Neuronal stem cell (in vitro differentiated cells): ENCODE measurements around the gene BDKRB2.

Experiments
- DNase-seq: peaks from one replicate; pipeline ENCODE4 v3.0.0-alpha.2; 2013; ENCODE audit warnings: low spot score
- H2AFZ ChIP-seq: one replicate; pipeline ENCODE4 v1.6.1; 2013; ENCODE audit warnings: mild to moderate bottlenecking, low read length, inconsistent platforms
- H2AK5ac ChIP-seq: 2 replicates; pipeline ENCODE4 v1.6.1; 2013; ENCODE audit warnings: low read depth, mild to moderate bottlenecking, inconsistent platforms, low read length, moderate library complexity, mixed read lengths
- H2BK120ac ChIP-seq: 2 replicates; pipeline ENCODE4 v1.6.1; 2013; ENCODE audit warnings: low read depth, mild to moderate bottlenecking, inconsistent platforms, low read length, moderate library complexity, mixed read lengths
- H2BK12ac ChIP-seq: one replicate; pipeline ENCODE4 v1.6.1; 2013; ENCODE audit warnings: low read length, inconsistent platforms
- H2BK15ac ChIP-seq: 2 replicates; pipeline ENCODE4 v1.6.1; 2013; ENCODE audit warnings: mild to moderate bottlenecking, low read length, inconsistent platforms, mixed read lengths
- H2BK5ac ChIP-seq: one replicate; pipeline ENCODE4 v1.6.1; 2013; ENCODE audit warnings: inconsistent platforms, mild to moderate bottlenecking, low read length, moderate library complexity
- H3K14ac ChIP-seq: one replicate; pipeline ENCODE4 v1.6.1; 2013; ENCODE audit warnings: low read length, inconsistent platforms
- H3K18ac ChIP-seq: 2 replicates; pipeline ENCODE4 v1.6.1; 2013; ENCODE audit warnings: low read length, inconsistent platforms
- H3K23ac ChIP-seq: 2 replicates; pipeline ENCODE4 v1.6.1; 2013; ENCODE audit warnings: low read depth, mild to moderate bottlenecking, mixed read lengths, low read length, inconsistent platforms; ENCODE audit not compliant: poor library complexity
- H3K27ac ChIP-seq: replicated peaks from 3 replicates; pipeline ENCODE4 v1.5.1; 2013; ENCODE audit warnings: low read length, inconsistent platforms
- H3K27me3 ChIP-seq, 3 experiments: 2 replicates each; pipeline ENCODE4 v1.6.1; 2013; ENCODE audit warnings: low read length in 3 of 3, mild to moderate bottlenecking in 2 of 3, inconsistent platforms in 1 of 3, low read depth in 1 of 3, mixed read lengths in 1 of 3, moderate library complexity in 1 of 3; ENCODE audit not compliant: control insufficient read depth in 3 of 3, insufficient read depth in 3 of 3
- H3K36me3 ChIP-seq, 2 donors: replicated peaks in 1 of 2; 2 replicates each; pipeline ENCODE4 v1.6.1; 2013; ENCODE audit warnings: low read length in 2 of 2; ENCODE audit not compliant: control insufficient read depth in 2 of 2, insufficient read depth in 2 of 2
- H3K4ac ChIP-seq: 2 replicates; pipeline ENCODE4 v1.6.1; 2013; ENCODE audit warnings: inconsistent platforms, mild to moderate bottlenecking, low read length, moderate library complexity
- H3K4me1 ChIP-seq, 2 donors: 1 replicate in 1 of 2; 2 replicates in 1 of 2; pipeline ENCODE4 v1.6.1; 2013; ENCODE audit warnings: low read length in 2 of 2, low read depth in 1 of 2; ENCODE audit not compliant: control insufficient read depth in 2 of 2, insufficient read depth in 1 of 2
- H3K4me2 ChIP-seq: one replicate; pipeline ENCODE4 v1.6.1; 2013; ENCODE audit warnings: mild to moderate bottlenecking, low read length, inconsistent platforms; ENCODE audit not compliant: insufficient read depth, poor library complexity, severe bottlenecking
- H3K4me3 ChIP-seq, 2 donors: 2 replicates each; pipeline ENCODE4 v1.5.1; 2013; ENCODE audit warnings: low read length in 2 of 2, mild to moderate bottlenecking in 2 of 2, inconsistent platforms in 1 of 2, moderate library complexity in 1 of 2
- H3K79me1 ChIP-seq: one replicate; pipeline ENCODE4 v1.6.1; 2013; ENCODE audit warnings: low read depth, mild to moderate bottlenecking, inconsistent platforms, low read length, moderate library complexity
- H3K9ac ChIP-seq: one replicate; pipeline ENCODE4 v1.6.1; 2013; ENCODE audit warnings: mild to moderate bottlenecking, low read depth, low read length, inconsistent platforms; ENCODE audit not compliant: poor library complexity
- H3K9me3 ChIP-seq, 2 donors: replicated peaks in 1 of 2; 2 replicates each; pipeline versions ENCODE3 to v1.6.1; 2013; ENCODE audit warnings: low read length in 2 of 2, mild to moderate bottlenecking in 2 of 2, inconsistent platforms in 1 of 2, low read depth in 1 of 2, mixed read lengths in 1 of 2, moderate library complexity in 1 of 2; ENCODE audit not compliant: control insufficient read depth in 2 of 2, insufficient read depth in 1 of 2
- H4K8ac ChIP-seq: one replicate; pipeline ENCODE4 v1.6.1; 2013; ENCODE audit warnings: low read depth, mild to moderate bottlenecking, inconsistent platforms, low read length, moderate library complexity
- H4K91ac ChIP-seq: one replicate; pipeline ENCODE4 v1.6.1; 2013; ENCODE audit warnings: low read length, low read depth, mild to moderate bottlenecking, inconsistent platforms; ENCODE audit not compliant: poor library complexity
- WGBS, 2 donors: extraction: QIAGEN DNeasy Blood & Tissue Kit; methylation state at CpG; one replicate each; pipeline ENCODE4 v1.1.7; 2013; ENCODE audit warnings: missing lambda C conversion rate in 2 of 2, mixed read lengths in 1 of 2; ENCODE audit not compliant: insufficient read length in 2 of 2, insufficient replicate concordance in 1 of 2; ENCODE audit errors: extremely low coverage in 2 of 2; 5-methylcytosine and 5-hydroxymethylcytosine counted together

BDKRB2 gene

DNA sequence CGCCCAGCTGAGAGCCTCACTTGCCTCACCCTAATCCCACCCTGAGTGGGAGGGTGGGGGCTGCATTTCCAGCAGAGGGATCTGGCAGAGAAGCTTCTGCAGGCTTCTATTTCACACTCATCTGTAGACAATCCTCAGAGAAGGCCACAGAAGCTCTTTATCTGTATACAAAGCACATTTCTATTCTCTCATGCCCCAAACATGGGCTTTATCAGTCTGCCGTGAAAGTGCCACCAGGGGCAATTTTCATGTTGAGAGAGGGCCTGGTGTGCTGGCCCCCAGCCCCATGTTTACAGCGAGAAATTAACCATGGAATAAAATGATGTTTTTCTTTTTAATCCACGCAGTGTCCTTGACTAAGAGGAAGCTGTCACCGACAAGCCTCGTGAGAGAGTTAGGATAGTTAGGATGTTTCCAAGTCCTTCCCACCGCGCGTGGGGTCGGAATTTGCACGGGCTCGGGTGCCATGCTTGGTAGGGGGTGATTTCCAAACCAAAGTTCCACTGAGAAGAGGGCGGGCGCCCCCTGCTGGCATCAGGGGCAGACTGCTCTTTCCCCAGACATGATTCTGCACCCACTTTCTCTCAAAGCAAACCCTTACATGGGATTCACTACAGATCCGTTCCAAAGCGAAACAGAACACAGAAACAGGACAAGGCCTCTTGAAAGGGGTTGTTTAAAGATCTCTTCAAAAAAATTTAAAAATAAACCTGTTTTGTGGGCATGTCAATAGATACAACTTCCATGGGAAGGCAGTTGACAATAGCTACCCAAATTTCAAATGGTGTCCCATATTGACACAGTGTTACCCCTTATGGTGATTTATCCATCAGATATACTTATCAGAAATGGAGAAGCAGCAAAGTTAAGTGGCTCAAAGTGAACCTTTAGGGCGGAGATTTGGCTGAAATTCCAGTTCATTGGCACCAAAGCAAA lies 70.8 kb downstream of the BDKRB2 start:
- DNase-seq, result peak; percentile 68
- Histone ChIP-seq H3K4ac (no peak overlapping the region), H3K4me1 (peaks cover 0 to 2% of the 10 kb centered on the region in 2 donors), H3K23ac (no peak overlapping the region), H3K79me1 (no peaks in the 10 kb centered on the region), H3K4me2 (no peak overlapping the region), H2BK15ac (no peak overlapping the region), H3K9ac (no peak overlapping the region), H3K18ac (no peak overlapping the region), H3K36me3 (no peaks in the 10 kb centered on the region), H3K27ac (no peak overlapping the region), H3K27me3 (peaks cover 0 to 4% (median 0%) of the 10 kb centered on the region in 3 experiments), H2BK120ac (no peak overlapping the region), H2BK5ac (no peak overlapping the region), H3K4me3 (no peak overlapping the region), H2AFZ (peak overlapping the region; percentile 10), H2AK5ac (no peak overlapping the region), H2BK12ac (no peak overlapping the region), H4K8ac (no peak overlapping the region), H4K91ac (no peak overlapping the region), H3K14ac (no peak overlapping the region), H3K9me3 (peaks cover 3 to 15% of the 10 kb centered on the region in 2 donors)
- no CpG with 5 or more reads among the region's 17 CpGs for WGBS, 2 donors

DNA sequence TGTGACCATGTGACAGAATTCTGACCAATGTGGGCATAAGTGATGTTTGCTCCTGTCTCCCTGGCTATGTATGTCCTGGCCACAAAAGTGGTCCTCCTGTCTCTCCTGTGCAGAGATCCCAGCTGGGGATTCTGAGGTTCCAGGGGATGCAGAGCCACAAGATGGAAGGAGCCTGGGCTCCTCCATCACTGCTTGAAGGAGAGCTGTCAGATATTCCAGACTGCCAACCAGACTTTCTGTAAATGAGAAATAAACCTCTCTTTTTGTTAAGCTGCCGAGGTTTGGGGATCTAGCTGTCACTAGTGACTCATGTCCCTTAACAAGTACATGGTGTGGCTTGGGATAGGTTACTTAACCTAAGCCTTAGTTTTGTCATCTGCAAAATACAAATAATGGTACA lies 73.3 kb downstream of the BDKRB2 start:
- H3K79me1 ChIP-seq, result no peaks in the 10 kb centered on the region
- no peaks in the 10 kb centered on the region for H3K36me3 ChIP-seq
- no peak overlapping the region for H3K23ac ChIP-seq
- no peak overlapping the region for H4K91ac ChIP-seq
- no peak overlapping the region for H3K4me2 ChIP-seq
- no peak overlapping the region for H3K4ac ChIP-seq
- no peak for DNase-seq
- no peak overlapping the region for H2BK5ac ChIP-seq
- H2BK12ac ChIP-seq, result no peak overlapping the region
- H3K27ac ChIP-seq, result no peak overlapping the region
- peaks cover 3 to 16% of the 10 kb centered on the region in 2 donors for H3K4me1 ChIP-seq
- H3K4me3 ChIP-seq, result peak overlapping the region in 1 of 2 donors; percentile 7
- no CpG with 5 or more reads among the region's 1 CpG for WGBS, 2 donors
- H3K27me3 ChIP-seq, result peaks cover 0 to 4% (median 0%) of the 10 kb centered on the region in 3 experiments
- no peak overlapping the region for H3K18ac ChIP-seq
- H2AK5ac ChIP-seq, result no peak overlapping the region
- no peak overlapping the region for H2BK120ac ChIP-seq
- no peak overlapping the region for H3K9ac ChIP-seq
- H2BK15ac ChIP-seq, result no peak overlapping the region
- peak overlapping the region; percentile 49 for H4K8ac ChIP-seq
- H3K14ac ChIP-seq, result no peak overlapping the region
- H3K9me3 ChIP-seq, result peaks cover 3 to 15% of the 10 kb centered on the region in 2 donors
- no peak overlapping the region for H2AFZ ChIP-seq

- H2BK15ac ChIP-seq, result no peak overlapping the region
- peaks cover 5 to 8% of the 10 kb centered on the region in 2 donors for H3K36me3 ChIP-seq
- H2BK120ac ChIP-seq, result no peak overlapping the region
- no peak overlapping the region for H3K18ac ChIP-seq
- no CpG with 5 or more reads among the region's 8 CpGs for WGBS, 2 donors
- no peak overlapping the region for H3K23ac ChIP-seq
- DNase-seq, result no peak
- H2BK12ac ChIP-seq, result no peak overlapping the region
- H2AK5ac ChIP-seq, result no peak overlapping the region
- H3K14ac ChIP-seq, result no peak overlapping the region
- H3K27me3 ChIP-seq, result peaks cover 0 to 3% (median 0%) of the 10 kb centered on the region in 3 experiments
- no peaks in the 10 kb centered on the region for H3K79me1 ChIP-seq
- no peak overlapping the region for H4K8ac ChIP-seq
- H3K4me3 ChIP-seq, result no peak overlapping the region
- peaks cover 3 to 12% of the 10 kb centered on the region in 2 donors for H3K9me3 ChIP-seq
- H3K27ac ChIP-seq, result no peak overlapping the region
- no peak overlapping the region for H4K91ac ChIP-seq
- no peak overlapping the region for H3K9ac ChIP-seq
- no peak overlapping the region for H2BK5ac ChIP-seq
- no peak overlapping the region for H2AFZ ChIP-seq
- no peak overlapping the region for H3K4ac ChIP-seq
- peaks cover 6 to 22% of the 10 kb centered on the region in 2 donors for H3K4me1 ChIP-seq
- no peak overlapping the region for H3K4me2 ChIP-seq
Measured at GRCh38 chr14:96279564-96279963, 74.9 kb downstream of the BDKRB2 start.

- Histone ChIP-seq H2BK12ac (no peak overlapping the region), H3K4me1 (peaks cover 6 to 22% of the 10 kb centered on the region in 2 donors), H3K4ac (no peak overlapping the region), H3K36me3 (peaks cover 5 to 13% of the 10 kb centered on the region in 2 donors), H3K9ac (no peak overlapping the region), H2AK5ac (no peak overlapping the region), H4K8ac (no peak overlapping the region), H2AFZ (no peak overlapping the region), H3K14ac (no peak overlapping the region), H4K91ac (no peak overlapping the region), H3K79me1 (no peaks in the 10 kb centered on the region), H3K4me2 (no peak overlapping the region), H3K4me3 (no peak overlapping the region), H3K27ac (no peak overlapping the region), H2BK5ac (no peak overlapping the region), H3K9me3 (peaks cover 3 to 12% of the 10 kb centered on the region in 2 donors), H3K27me3 (no peaks in the 10 kb centered on the region), H2BK120ac (no peak overlapping the region), H3K23ac (no peak overlapping the region), H3K18ac (no peak overlapping the region), H2BK15ac (no peak overlapping the region)
- WGBS, 2 donors, result no CpG with 5 or more reads among the region's 2 CpGs
- DNase-seq, result no peak
Measured at GRCh38 chr14:96280104-96280503, 75.5 kb downstream of the BDKRB2 start.
